HG03280 (cell line): ENCODE results near the gene CADM1.

Experiments
- ATAC-seq: cut with Tn5 transposase; IDR thresholded peaks from one replicate; pipeline ENCODE4 v1.9.1; 2021; ENCODE audit warnings: mild to moderate bottlenecking, moderate library complexity; ENCODE audit not compliant: unreplicated experiment

CADM1 gene

DNA sequence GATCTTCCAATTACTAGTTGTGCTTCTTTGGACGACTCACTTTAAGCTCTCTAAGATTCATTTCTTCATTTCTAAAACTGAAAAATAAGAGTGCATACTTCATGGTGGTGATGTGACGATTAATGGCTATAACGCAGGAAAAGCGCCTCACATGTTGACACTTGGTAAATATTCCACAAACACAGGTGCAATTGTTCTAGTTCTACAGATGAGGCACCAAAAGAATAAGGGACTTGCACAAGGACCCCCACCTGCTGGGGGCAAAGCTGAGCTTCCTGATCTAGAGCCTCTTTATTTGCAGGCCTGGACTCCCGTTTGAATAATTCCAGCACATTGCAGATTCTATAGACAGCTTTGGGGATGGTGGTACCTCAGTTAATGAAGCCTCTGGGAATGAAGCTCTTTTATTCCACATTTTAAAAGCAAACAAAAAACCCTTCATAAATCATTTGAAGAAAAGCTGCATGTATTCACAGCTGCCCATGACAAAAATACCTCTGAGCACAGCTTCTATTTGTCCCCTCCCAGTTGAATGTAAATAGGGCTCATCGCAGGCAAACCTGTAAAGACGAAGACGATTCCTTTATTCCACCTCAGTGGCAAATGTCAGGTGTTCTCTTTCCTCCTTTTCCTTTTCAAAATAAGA, 14.9 kb upstream of the CADM1 start:
- no peak for ATAC-seq

DNA sequence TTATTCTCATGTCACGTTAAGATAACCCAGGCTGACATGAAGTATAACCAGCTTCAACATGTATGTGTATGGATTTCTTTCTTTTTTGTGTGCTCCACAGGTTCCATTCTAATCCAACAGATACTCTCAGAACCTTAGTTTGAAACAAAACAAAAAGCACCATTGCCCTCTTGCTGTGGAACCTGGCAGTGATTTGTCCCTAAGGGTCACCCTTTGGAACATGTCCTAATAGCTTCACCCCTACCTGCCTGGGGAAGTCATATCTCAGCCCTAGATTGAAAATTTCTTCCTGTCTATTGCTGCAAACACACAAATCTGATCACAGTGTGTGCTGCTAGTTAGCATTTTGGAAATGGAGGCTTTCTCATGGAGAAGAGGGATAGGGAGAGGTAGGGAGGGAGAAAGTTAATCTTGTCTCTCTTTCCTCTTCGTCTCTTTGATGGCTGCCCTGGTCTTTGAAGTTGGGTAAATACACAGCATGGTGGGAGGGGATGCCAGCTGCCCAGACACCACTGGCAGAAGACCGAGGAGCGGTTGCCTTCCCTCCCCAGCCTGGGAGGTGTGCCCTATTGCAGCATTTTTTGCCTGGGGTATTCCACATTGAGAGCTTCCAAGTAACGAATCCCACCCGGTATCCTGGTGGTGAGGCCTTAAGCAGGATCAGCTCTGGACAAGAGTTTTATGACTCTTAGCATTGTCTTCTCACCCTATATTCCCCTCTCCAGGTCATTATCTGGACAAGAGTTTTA, 11.6 kb upstream of the CADM1 start:
- no peak for ATAC-seq

DNA sequence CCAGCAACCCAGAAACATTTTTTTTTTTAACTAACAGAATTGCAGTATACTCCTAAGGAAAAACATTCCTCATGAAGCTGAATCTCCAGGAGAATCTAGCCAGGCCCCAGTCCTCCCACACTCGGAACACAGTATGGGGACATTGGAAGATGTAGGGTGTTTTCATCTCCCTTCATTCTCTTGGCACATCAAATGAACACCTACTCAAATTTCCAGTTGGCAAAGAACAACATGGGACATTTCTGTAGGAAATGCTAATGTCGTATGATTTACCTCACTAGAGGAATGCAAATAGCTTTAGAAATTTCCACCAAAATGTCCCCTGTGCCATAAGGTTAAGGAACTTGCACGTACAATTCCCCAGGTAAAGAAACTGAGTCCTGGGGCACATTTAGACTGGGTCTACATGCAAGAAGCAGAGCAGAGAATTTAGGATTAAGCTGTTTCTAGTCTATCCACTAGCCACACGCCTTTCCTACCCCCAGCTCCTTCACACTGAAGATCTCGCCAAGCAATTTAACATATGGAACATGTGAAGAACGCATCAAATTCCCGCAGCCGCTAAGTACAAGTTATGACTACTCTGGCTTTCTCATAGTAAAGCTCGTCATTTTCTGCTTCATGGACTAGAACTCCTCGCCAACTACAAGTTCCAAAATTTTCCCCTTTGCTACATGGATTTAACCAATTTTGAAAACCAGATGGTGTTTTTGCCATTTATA, 2.9 kb upstream of the CADM1 start:
- ATAC-seq = no peak

DNA sequence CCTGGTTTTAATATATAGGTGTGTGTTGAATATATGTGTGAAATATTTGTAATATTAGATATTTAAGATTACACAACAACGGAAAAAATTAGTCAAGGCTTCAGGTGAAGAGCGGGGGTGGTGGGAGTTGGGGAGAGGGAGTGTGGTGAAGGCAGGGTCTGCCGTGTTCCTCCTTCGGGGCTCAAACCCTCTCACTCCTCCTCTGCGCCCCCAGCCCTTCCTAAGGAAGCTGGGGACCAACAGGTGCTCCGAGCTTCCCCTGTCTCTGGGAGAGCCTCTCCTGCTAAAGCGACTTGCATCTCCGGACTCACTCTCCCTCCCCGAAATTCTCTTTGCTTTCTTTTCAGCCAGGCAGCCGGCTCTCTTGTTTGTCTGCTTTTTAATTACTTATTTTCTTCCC, 960 bp upstream of the CADM1 start:
- ATAC-seq = no peak

DNA sequence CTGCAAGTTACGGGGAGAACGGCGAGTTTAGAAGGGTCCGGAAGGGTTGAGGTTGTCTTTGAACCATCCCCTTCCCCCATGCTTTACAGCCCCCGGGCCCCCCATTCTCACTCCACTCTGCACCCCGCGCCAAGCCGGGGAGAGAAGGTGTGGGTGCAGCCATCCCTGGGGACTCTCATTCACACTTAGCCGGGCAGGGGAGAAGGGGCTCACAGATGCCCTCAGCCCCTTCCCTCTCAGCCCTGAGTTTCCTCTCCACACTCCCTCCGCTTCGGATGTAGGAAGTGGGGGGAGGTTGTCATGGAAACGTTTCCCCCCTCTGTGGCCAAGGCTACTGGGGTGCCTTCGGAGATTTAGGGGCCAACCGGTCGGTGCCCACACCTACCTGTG, 334 bp downstream of the CADM1 start:
- peak; percentile 2 for ATAC-seq

DNA sequence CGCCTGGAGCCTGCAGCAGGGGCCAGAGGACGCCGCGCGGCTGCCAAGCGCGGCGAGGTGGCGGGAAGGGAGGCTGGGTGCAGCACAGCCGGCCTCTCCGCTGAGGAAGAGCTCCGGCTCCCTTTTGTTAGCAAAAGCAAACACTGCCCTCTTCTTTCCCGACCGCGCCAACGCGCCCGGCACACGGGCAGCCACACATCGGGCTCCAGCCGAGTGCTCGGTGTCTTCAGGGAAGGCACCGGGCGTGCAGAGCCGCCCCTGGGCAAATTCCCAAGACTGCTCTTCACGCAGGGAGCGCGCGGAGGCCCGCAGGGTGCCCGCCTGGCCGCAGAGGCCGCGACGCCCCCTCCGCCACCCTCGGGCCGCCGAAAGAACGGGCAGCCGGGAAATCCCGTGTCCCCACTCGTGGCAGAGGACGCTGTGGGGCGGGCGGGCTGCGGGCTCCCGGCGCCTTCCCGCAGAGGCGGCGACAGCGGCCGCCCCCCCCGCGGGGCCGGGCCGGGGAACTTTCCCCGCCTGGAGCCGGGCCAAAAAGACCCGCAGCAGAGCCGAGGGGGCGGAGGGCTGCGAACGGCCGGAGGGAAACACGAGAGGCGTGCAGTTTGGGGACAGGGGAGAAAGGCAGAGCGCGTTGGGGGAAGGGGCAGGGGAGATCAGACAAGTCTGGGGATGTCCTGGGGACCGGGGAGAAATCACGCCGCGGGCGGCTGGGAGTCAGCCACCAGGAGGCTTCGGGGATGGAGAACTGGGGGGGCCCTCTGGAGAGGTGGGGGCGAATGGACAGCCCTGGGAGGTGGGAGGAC, 931 bp downstream of the CADM1 start:
- peak; percentile 33 for ATAC-seq

DNA sequence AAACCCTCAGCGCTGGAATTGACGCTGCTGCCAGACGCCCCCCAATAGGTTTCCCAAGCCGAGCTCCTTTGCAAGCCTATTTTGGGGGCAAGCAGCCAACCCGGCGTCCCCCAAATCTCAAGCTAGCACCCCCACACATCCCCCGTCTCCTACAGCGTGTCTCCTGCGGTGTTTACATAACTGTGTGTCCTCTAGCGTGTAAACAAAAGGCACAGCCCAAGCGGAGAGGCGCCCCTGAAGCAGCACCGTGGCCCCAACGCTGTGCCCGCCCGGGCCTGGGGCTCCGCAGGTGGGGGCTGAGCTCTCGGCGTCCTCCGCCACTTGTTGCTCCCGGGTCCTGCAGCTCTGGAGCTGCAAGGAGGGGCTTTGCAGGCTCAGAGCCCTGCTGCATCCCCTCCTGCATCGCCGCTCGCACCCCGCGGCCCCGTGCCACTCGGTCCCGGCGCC, 1.6 kb downstream of the CADM1 start:
- ATAC-seq = peak; percentile 2

DNA sequence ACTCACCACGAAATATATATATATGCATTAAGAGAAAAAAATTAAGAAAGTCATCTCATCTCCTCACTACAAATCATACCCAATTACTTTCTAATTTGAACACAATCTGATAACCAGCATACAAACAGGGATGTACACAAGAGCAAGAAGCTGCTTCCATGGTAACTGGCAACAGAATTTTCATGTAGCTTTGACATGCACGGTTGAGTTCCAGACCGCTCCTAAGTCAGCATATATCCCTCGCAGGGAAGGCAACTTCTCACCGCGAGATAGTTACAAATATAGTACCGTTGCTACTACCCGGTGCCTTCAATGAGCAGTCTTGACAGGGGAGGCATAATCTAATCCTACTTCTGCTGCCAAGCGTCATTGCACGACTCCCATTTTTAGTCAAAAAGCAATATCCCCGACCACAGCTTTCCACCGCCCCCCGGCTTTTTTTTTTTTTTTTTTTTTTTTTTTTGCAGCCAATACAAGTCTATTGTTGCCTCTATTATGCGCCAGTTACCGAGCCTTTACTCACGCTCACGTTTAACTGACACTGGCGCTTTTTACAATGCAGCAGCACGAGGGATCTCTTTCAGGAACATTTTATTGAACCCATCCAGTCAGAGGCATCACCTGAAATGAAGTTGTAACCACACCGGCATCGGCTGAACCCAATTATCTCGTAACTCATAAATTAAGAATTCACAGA, 2.2 kb downstream of the CADM1 start:
- ATAC-seq = no peak

DNA sequence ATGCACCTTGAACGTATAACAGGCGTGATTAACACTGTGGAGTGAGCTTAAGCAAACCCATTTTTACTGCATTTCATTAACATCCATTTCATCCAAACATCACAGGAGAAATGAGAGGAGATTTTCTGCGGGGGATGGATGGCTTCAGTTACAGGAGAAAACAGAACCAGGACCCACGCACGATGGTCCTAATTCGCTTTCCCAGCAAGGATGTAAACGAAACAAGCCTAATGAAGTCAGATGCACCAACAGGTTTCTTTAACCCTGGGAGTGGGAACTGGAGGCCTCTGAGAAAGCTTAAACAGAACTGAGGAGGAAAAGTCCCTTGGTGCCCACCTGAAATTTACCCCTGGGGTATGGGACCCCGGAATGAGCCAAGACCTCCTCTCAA, 2.7 kb downstream of the CADM1 start:
- no peak for ATAC-seq

DNA sequence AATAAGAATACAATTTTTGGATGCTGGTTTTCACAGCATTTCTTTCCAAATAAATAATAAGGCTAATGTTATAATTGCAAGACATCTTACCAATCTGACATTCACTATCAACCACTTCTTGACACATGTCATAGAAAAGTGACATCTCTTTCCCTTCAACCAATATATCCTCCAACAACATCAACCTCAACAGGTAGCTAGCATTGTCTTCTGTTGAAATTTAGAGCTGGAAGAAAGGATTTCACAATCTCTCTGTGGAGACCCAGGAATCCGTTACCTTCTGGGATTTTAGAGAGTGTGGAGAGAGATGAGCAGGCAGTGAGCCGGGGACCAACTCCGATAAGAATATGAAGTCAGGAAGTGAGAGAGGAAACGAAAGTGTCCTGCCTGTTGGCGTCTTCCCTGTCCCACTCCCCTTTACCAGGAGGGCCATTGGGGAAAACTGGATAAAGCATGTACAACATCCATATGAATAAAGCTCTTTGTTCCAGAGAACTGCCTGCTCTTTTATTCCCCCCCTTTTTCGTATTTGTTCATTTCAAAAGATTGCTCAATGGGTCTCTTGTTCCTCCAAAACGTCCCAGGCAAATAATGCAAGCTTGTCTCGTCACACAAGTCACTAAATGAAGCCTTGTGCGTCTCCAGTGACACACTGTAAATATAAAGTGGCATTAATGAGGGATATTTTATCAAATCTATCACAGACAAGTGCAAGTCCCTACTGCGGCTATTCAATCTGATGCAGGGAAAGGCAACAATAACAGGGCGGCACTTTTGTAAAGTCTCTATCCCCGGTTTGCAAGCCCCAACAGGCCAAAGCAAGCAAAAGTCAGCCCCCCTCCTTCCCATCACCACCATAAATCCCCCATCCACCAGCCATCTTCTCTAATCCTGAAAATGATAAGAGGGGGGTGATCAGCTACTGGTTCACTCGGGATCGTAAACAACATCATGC, 3.4 kb downstream of the CADM1 start:
- no peak for ATAC-seq

DNA sequence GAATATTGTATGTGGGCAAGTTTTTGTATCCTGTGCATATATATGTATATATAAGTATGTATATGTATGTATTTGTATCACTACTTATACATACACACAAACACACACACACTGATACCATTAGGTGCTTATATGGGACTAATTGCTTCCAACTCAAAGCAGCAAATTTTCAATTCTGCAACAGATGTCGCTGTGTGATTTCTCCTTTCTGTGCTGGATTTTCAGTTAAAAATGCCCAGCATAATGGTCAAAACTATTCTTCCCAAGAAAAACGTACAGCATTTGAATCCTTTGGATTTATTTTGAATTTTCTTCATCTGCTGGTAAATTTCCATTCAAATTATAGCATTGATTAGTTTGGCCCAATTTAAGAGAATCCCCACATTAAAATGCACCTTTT, 4.3 kb downstream of the CADM1 start:
- no peak for ATAC-seq

DNA sequence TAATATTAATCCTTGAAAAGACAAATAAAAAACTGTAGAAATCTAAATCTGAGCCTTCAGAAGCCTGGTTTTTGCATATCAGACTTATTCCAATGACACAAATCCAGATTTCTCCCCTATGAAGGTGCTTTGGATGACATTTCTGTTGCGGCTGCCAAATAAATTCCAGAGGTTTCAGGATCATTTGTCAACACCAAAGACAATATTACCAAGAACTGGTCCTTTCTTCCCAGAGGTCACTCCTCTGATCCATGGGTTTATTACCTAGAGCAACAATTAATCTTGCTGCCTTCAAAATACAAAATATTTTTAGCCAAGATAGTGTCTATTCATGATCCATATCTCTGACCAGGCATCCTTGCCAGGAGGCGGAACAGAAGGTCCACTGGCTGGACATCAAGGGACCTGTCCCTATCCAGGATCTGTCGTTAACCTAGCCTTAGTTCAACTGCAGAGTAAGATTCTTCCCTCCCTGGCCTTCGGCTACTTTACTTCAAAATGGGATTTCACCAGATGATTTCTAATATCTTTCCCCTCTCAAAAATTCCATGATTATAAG, 4.9 kb downstream of the CADM1 start:
- no peak for ATAC-seq

DNA sequence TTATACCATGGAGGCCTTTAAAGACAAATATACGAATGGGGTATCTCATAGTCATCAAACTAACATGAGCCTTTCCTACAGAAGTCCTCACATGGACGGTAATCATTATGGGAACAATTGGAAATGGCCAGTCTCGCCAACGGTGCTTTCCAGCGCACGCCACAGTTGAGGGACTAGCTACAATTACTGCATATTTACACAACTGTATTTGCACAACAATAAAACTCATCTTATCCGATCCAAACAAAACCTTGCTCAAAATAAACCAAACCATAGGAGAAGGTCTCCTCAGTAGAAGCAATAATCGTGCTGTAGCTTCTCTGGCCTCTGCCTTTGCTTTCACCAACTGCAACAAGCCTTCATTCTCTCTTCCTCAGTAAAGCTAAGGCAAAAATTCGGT, 5.9 kb downstream of the CADM1 start:
- ATAC-seq = no peak

DNA sequence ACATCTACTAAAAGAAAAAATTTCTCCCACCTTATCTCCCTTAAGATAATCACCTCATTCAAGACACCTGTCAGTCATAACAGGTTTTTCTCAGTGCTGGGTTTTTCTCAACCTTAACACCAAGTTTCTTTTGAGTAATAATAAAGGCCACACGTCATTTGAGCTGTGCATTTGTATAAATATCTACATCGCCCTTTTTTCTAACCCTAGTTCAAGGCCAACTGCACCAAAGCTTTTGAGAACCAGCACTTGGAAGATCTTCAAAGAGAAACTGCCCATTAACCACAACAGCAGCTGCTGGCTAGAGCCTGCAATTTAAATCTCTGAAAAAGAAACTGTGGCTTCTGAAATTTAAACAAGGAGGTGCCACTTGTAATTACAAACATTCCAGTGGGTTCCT, 6.9 kb downstream of the CADM1 start:
- peak; percentile 72 for ATAC-seq

DNA sequence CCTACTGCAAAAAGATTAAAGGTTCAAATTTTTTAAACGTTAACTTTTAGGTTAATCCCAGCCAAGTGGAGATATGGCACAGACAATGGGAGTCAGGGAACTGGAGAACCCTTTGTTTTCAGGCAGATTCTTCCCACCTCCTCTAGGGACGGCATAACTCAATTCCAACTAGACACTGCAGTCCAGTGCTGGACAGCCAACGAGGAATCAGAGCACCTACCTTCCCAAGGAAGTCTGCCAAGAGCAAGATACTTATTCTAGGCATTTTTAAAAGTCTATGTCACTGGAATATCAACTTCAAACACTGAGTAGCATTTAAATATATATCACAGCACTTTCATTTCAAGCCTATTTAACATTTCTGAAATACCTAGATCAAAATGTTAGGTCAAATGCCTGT, 7.3 kb downstream of the CADM1 start:
- no peak for ATAC-seq

DNA sequence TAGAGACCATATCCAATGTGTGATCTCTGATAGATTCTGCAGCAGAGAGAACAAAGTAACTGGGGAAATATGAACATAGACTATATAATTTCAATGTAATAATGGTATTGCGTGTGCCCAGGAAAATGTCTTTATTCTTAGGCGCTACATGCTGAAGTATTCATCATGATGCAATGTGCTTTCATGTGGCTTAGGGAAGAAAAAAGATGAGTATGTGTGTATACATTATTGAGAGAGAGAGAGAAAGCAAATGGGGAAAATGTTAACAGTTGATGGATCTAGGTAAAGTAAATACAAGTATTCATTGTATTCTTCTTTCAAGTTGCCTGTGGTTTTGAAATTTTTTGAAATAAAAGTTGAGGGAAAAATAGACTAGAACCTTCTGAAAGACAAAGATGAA, 10.3 kb downstream of the CADM1 start:
- no peak for ATAC-seq

DNA sequence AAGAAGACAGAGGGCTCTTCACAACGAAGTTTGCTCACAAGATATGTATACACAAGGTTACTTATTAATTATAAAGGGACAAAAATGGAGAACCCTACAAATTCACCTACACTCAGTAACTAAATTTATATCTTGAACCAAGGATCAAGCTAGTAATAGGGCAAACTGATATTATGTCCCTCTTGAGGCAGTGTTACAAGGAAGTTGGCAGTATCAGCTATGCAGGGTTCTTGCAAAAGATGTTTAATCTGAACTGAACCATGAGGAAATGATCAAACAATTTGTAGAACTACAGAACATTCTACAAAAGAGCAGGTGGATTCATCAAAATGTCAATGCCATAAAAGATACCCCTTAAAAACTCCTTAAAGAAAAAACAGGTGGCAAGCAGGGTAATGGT, 10.7 kb downstream of the CADM1 start:
- no peak for ATAC-seq

DNA sequence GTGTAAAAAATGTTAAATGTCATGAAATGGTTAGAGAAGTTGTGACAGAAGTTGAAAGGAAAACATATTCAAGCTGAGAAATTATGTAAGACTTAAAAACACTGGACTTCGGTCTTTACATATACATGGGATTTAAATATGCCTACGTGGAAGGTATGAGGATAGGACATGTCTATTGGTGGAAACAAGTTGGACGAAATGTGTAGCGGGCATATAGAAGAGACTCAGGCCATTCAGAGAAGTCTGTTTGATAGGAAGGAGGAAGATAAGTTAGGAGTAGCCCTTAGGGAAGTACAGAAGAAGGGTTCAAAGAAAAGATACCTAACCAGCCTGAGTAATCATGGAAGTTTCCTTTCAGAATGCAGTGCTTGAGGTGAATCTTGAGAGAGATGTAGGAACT, 14.7 kb downstream of the CADM1 start:
- ATAC-seq = no peak

DNA sequence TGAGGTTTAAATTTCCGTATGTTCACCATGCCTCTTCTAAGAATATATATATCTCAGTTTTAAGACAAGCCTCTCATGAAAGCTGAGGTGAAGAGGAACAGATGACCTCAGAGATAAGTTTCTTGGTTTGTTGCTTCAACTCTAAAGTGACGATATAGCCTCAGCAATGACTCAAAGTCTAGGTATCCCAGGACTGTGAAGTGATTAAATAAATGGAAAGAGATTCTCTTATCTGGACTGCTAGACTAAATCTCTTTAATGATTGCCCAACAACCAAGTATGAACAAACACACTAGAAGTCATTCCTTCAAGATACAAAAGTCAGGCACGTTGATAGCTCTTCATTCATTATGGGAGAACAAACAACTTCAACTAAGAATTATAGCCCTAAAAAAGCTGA, 15.3 kb downstream of the CADM1 start:
- no peak for ATAC-seq
